Rectal smooth muscle tissue (tissue), 1 donor: ENCODE measurements around the gene YTHDF1.

Source experiments
- H3K27ac ChIP-seq: one replicate; pipeline ENCODE4 v1.7.0; 2013; ENCODE audit warnings: low read depth, low read length, inconsistent platforms
- H3K27me3 ChIP-seq: one replicate; pipeline ENCODE4 v1.7.0; 2013; ENCODE audit warnings: low read length; ENCODE audit not compliant: control insufficient read depth, insufficient read depth
- H3K36me3 ChIP-seq: one replicate; pipeline ENCODE4 v1.7.0; 2013; ENCODE audit warnings: low read length; ENCODE audit not compliant: control insufficient read depth, insufficient read depth
- H3K4me1 ChIP-seq: one replicate; pipeline ENCODE4 v1.7.0; 2013; ENCODE audit warnings: low read length; ENCODE audit not compliant: control insufficient read depth, insufficient read depth
- H3K4me3 ChIP-seq: one replicate; pipeline ENCODE4 v1.7.0; 2013; ENCODE audit warnings: low read length
- H3K9ac ChIP-seq: one replicate; pipeline ENCODE4 v1.7.0; 2013; ENCODE audit warnings: low read length

YTHDF1 gene

GRCh38 chr20:63244468-63244867 is 28.5 kb upstream of the YTHDF1 start:
- Histone ChIP-seq H3K9ac (no peak overlapping the region), H3K36me3 (no peaks in the 10 kb centered on the region), H3K27me3 (peaks cover 3% of the 10 kb centered on the region), H3K4me3 (no peak overlapping the region), H3K27ac (no peak overlapping the region), H3K4me1 (no peaks in the 10 kb centered on the region)

GRCh38 chr20:63243604-63244247 is 27.8 kb upstream of the YTHDF1 start:
- no peaks in the 10 kb centered on the region for H3K36me3 ChIP-seq
- peaks cover 3% of the 10 kb centered on the region for H3K27me3 ChIP-seq
- no peak overlapping the region for H3K4me3 ChIP-seq
- H3K27ac ChIP-seq, result no peak overlapping the region
- H3K4me1 ChIP-seq, result no peaks in the 10 kb centered on the region
- H3K9ac ChIP-seq, result no peak overlapping the region

- H3K4me3 ChIP-seq, result no peak overlapping the region
- H3K27ac ChIP-seq, result no peak overlapping the region
- H3K4me1 ChIP-seq, result no peaks in the 10 kb centered on the region
- no peaks in the 10 kb centered on the region for H3K36me3 ChIP-seq
- no peak overlapping the region for H3K9ac ChIP-seq
- H3K27me3 ChIP-seq, result peaks cover under 1% of the 10 kb centered on the region
Measured at GRCh38 chr20:63242736-63243135, 26.8 kb upstream of the YTHDF1 start.

- Histone ChIP-seq H3K4me1 (no peaks in the 10 kb centered on the region), H3K27ac (no peak overlapping the region), H3K27me3 (no peaks in the 10 kb centered on the region), H3K4me3 (no peak overlapping the region), H3K36me3 (no peaks in the 10 kb centered on the region), H3K9ac (no peak overlapping the region)
Measured at GRCh38 chr20:63241272-63241671, 25.3 kb upstream of the YTHDF1 start.

GRCh38 chr20:63240004-63240403 is 24.1 kb upstream of the YTHDF1 start:
- Histone ChIP-seq H3K4me3 (no peak overlapping the region), H3K27me3 (no peaks in the 10 kb centered on the region), H3K27ac (no peak overlapping the region), H3K36me3 (no peaks in the 10 kb centered on the region), H3K9ac (no peak overlapping the region), H3K4me1 (no peaks in the 10 kb centered on the region)

GRCh38 chr20:63239431-63239830 is 23.5 kb upstream of the YTHDF1 start:
- no peaks in the 10 kb centered on the region for H3K4me1 ChIP-seq
- no peak overlapping the region for H3K27ac ChIP-seq
- H3K4me3 ChIP-seq, result no peak overlapping the region
- no peaks in the 10 kb centered on the region for H3K36me3 ChIP-seq
- no peaks in the 10 kb centered on the region for H3K27me3 ChIP-seq
- no peak overlapping the region for H3K9ac ChIP-seq

GRCh38 chr20:63238514-63239125 is 22.7 kb upstream of the YTHDF1 start:
- no peaks in the 10 kb centered on the region for H3K4me1 ChIP-seq
- no peaks in the 10 kb centered on the region for H3K27me3 ChIP-seq
- no peaks in the 10 kb centered on the region for H3K36me3 ChIP-seq
- no peak overlapping the region for H3K4me3 ChIP-seq
- no peak overlapping the region for H3K9ac ChIP-seq
- no peak overlapping the region for H3K27ac ChIP-seq

GRCh38 chr20:63238031-63238430 is 22.1 kb upstream of the YTHDF1 start:
- Histone ChIP-seq H3K27me3 (no peaks in the 10 kb centered on the region), H3K27ac (no peak overlapping the region), H3K4me1 (no peaks in the 10 kb centered on the region), H3K4me3 (no peak overlapping the region), H3K9ac (no peak overlapping the region), H3K36me3 (no peaks in the 10 kb centered on the region)

GRCh38 chr20:63236116-63236837 is 20.3 kb upstream of the YTHDF1 start:
- H3K4me1 ChIP-seq, result no peaks in the 10 kb centered on the region
- H3K27ac ChIP-seq, result no peak overlapping the region
- H3K4me3 ChIP-seq, result no peak overlapping the region
- no peaks in the 10 kb centered on the region for H3K36me3 ChIP-seq
- H3K9ac ChIP-seq, result no peak overlapping the region
- no peaks in the 10 kb centered on the region for H3K27me3 ChIP-seq

- H3K4me1 ChIP-seq, result no peaks in the 10 kb centered on the region
- H3K36me3 ChIP-seq, result no peaks in the 10 kb centered on the region
- no peaks in the 10 kb centered on the region for H3K27me3 ChIP-seq
- H3K9ac ChIP-seq, result no peak within 1 kb of the TSS
- no peak within 1 kb of the TSS for H3K4me3 ChIP-seq
- no peak within 1 kb of the TSS for H3K27ac ChIP-seq
Measured at GRCh38 chr20:63235399-63235983, 19.6 kb upstream of the YTHDF1 start, which contains the start of gene BIRC7. Gene BIRC7 (plus strand): TSS chr20:63235905. CDS start chr20:63236097, 192 bp downstream.

- no peaks in the 10 kb centered on the region for H3K36me3 ChIP-seq
- H3K4me3 ChIP-seq, result no peak overlapping the region
- H3K9ac ChIP-seq, result no peak overlapping the region
- no peaks in the 10 kb centered on the region for H3K4me1 ChIP-seq
- no peak overlapping the region for H3K27ac ChIP-seq
- no peaks in the 10 kb centered on the region for H3K27me3 ChIP-seq
Measured at GRCh38 chr20:63234693-63235398, 18.9 kb upstream of the YTHDF1 start.

GRCh38 chr20:63233924-63234323 is 18.0 kb upstream of the YTHDF1 start:
- Histone ChIP-seq H3K36me3 (no peaks in the 10 kb centered on the region), H3K27ac (no peak overlapping the region), H3K4me3 (no peak overlapping the region), H3K9ac (no peak overlapping the region), H3K27me3 (no peaks in the 10 kb centered on the region), H3K4me1 (no peaks in the 10 kb centered on the region)
